Caki2 (cell line): Measurements from ENCODE around the gene PRSS50. TPM values are rescaled to one million over a fixed set of nuclear protein-coding genes. Genes with fewer than 3 reads are reported as not detected.
"Not testable (repeated sequence)": the region's sequence is repeated elsewhere in the genome, so short reads cannot be mapped to it uniquely, and the experiment has no call there.

Experiments used
- DNase-seq: peaks from one replicate; pipeline ENCODE4 v3.0.0-alpha.2; 2015; ENCODE audit warnings: low read depth
- in situ Hi-C: cut with HindIII; loops from 2 replicates; pipeline ENCODE4 v1.10.0; 2016; ENCODE audit warnings: low sequenced_read_pairs, low pct_unique_long_range_greater_than_20kb, mixed read lengths
- total RNA-seq: library from RNA; depleted of rRNA; stranded (reverse); fragments of >200 nt; shearing (Covaris generic); gene quantifications from 2 replicates; pipeline ENCODE4 v1.2.3, GENCODE V29; 2014; ENCODE audit warnings: low replicate concordance

The PRSS50 gene
- total RNA-seq, 1 experiment from 2014 or later = not detected

DNA sequence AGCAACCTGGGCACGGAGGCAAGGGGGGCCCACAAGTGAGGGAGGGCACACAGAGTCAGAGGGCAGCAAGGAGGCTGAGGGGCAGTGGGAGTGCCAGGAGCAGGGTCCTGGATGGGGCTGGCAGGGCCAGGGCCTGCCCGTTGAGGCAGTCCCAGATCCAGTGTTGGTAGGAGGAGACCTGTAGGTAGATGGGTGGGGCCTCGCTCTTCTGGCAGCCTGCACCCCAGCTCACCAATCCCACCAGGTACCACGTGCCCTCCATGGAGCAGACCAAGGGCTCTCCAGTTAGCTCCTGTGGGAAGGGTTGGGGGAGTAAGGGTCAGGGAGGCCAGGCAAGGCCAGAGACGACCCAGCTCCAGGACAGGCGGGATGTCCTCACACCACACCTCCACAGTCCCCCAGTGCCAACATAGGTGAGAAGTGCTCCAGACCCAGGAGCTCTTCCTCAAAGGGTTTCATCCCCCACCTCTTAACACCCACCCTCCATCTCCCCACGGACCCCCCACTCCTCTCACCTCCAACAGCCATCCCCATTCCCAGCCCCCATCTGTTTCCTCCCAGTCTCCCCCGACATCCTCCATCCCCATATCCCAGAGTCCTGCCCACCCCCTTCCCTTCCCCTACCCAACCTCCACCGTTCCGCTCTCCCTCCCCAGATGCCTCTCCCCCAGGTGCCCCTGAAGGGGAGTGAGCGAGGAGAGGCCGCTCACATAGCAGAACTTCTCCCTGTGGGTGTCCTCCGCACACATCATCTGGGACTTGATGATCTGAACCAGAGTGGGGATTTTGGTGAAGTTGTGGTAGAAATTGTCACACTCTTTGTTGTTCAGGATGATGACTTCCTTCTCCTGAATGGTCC lies 5.2 kb downstream of the PRSS50 start:
- in situ Hi-C loops = no loop called here
- no peak for DNase-seq

DNA sequence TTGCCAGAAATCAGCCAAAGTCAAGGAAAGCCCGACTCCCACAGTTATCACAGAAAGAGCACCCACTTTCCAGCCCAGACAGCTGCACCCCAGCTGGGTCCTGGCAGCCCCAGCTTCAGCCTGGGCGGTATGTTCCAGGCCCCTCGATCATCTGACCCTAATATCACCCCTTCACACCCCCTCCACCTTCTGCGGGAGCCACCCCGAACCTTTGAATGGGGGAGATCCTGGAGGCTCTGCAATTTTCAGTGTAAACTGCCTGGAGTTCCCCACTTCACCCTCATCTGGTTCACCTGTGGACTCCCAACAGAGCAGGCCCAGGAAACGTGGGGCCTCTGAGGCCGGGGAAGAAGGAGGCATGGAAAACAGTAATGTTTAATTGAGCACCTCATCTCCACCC lies 5.9 kb downstream of the PRSS50 start:
- no peak for DNase-seq
- in situ Hi-C loops = no loop called here

DNA sequence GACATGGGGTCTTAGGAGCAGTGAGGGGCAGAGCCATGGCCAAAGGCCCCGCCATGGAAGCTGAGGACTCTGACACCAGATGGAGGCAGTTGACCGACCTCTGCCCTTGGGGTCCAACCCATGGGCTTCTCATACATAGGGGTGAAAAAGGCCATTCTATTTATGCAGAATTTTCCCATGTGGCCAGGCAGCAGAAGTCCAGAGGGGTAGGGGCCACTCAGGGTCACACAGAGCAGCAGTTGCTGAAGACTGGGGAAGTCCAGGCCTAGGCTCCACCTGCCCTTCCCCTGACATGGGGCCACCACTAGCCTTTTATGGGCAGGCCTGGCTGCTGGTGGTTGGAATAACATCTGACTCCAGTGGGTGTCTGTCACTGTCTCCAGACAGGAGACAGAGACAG lies 6.4 kb downstream of the PRSS50 start:
- no peak for DNase-seq
- in situ Hi-C loops = no loop called here

DNA sequence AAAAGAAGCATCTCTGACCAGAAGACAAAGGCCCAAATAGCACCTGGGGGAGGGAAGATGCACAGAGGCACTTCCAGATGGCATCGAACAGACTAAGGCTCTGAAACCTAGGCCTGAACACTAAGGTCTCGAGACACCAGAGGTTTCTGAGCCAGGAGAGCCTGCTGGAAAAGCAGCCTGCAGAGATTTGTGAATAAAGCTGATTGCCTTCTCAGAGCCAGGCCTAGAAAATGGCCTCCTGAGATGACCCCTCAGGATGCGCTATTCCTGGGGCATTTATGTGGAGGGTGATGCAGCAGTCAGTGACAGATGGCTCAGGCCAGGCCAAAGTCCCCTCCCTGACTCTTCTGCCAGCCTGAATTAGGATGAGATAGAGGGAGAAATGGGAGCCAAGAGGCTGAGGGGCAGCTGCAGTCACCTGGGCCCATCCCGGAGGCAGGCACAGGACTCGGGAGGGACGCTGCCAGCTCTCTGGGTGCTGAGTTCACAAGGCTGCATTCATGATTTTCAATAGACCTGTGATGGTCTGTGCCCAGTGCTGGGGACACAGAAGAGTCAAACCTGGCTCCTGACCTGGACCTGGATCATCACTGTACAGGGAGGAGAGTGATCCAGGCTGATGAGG lies 6.9 kb downstream of the PRSS50 start:
- in situ Hi-C loops = no loop called here

DNA sequence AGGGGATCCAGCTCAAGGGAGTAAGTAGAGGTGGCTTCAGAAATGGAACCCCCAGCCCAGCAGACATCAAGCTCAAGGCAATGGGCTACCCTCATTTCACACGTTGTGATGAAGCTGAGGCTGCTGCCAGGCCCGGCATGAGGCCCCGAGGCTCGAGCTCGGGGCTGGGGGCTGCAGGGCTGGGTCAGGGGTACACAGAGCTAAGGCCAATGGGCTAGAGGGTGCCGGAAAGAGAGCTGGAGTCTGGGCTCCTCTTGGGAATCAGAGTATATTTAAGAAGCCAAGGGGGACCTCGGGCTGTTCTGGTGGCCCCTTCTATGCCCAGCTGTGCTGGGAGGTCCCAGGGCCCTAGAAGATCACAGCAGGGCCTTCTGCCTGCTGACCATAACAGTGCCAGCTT lies 7.4 kb downstream of the PRSS50 start:
- DNase-seq = no peak
- in situ Hi-C loops = no loop called here

More for the DNA sequence above, 6.9 kb downstream of the PRSS50 start:
- no peak for DNase-seq

DNA sequence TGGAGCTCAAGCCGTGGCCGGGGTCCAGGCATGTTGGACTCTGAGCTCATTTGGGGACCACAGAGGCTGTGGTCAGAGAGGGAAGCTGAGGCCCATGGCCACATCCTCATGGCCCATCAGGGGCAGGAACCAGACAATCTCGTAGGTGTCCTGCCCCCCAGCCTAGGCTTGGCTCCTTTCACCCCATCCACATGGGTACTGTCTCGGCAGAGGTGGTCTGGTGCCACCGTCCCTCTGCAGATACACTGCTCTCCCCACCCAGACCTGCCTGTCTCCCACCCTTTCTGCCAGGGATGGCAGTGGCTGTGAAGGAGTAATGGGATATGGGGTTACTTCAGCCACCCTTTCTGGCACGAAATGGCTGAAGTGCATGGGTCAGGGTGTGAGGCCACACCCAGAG lies 7.9 kb downstream of the PRSS50 start:
- DNase-seq = no peak
- in situ Hi-C loops = no loop called here

DNA sequence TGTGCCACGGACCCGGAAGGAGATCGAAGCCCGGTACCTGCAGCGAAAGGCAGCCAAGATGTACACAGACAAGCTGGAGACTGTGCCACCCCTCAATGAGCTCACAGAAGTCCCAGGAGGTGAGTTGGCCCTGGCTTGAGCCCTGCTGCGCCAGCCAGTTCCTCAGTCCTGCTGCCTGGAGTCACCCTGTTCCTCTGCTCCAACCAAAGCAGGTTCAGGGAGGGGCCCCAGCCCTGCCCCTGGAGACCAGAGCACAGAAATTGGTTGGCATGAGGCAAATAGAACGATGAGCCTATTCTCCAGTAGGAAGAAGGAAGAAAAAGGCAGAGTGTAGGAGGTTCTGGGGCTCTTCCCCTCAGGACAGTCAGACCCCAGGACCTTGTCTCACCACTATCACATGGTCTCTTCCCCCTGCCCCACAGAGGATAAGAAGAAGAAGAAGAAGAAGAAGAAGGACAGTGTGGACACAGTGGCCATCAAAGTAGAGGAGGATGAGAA lies 8.5 kb downstream of the PRSS50 start:
- in situ Hi-C loops = no loop called here
- no peak for DNase-seq

DNA sequence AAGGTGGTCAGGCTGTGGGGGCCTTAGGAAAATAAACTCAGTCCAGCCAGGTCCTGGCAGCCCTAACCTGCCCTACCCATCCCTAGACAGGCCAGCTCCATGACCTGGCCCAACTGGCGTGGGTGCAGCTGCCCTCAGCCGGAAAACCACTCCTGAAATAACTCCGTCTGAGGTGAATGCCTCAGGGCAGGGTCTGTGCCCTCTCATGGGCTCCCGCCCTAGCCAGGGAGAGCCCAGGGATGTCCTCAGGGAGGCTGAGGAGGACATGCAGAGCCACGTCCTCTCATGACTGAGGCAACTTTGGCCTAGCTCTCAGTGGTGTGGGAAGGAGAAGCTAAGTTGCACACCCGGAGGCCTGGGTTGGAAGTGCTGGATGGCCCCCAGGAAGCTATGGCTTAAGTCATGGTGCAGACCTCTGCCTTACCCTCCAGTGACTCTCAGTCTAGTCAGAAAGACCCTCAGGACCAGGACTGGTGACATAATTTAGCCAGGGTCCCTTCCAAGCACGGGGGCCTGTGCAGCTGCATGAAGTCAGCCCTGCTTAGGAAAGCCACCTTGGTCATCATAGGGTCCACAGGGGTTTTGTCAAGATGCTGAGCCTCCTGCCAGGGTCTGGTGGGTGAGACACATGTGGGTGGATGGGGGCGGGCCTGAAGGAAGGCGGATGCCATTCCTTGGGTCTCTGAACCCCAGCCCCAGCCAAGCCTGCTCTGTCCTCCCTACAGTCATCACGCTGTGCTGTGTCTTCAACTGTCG lies 9.1 kb downstream of the PRSS50 start:
- in situ Hi-C loops = no loop called here
- DNase-seq = no peak

DNA sequence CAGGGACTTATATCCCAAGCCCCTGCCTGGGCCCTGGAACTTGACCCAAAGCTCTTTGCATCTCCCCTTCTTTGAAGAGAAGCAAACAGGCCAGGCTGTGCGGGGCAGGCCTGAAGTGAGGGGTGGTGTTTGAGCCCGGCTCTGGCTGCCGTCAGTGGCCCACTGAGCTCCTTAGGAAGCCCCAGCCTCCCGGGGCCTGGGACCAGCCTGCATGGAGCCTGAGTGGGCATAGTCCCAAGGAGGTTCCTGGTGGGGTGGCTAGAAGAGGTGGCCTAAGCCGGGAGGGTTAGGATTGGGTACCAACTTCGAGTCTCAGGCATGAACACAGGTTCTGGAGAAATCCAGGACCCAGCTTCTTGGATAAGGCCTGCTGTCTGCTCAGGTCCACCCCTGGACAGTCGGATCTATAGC lies 10.1 kb downstream of the PRSS50 start:
- in situ Hi-C loops = no loop called here
- DNase-seq = no peak

DNA sequence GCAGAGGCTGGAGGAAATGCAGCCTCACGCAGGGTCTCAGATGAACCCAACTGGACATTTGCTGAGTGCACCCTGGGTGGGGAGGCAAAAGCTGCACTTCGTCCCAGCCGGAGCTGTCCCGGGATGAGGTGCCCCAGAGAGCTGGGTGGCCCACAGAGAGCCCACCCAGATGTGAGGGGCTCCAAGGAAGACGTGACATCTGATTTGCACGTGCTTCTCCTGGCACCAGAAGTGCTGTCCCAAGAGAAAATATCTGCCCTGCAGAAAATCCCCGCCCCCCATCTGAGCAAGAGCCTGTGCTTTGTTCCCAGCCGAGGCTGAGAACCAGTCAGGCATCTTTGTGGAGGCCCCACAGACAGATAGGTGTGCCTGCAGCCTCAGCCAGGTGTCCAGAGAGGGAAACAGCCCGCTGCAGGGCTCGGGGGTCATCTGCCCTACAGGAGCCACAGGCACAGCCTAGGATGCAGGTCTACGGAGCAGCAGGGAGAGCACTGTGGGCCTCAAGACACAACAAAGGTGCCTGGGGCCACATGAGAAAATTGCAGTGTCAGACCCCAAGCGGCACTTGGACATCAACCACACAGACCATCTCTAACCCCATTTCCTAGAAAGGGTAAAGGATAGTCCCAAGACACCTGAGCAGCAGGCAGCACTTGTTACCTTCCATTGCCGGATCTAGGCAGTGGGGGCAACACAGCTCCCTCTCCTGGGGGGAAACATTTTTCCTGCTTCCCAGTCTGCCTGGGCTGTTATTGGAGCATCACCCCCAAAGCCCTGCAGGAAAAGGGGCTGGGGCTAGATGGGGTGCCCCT lies 10.7 kb downstream of the PRSS50 start:
- DNase-seq = no peak
- in situ Hi-C loops = no loop called here

DNA sequence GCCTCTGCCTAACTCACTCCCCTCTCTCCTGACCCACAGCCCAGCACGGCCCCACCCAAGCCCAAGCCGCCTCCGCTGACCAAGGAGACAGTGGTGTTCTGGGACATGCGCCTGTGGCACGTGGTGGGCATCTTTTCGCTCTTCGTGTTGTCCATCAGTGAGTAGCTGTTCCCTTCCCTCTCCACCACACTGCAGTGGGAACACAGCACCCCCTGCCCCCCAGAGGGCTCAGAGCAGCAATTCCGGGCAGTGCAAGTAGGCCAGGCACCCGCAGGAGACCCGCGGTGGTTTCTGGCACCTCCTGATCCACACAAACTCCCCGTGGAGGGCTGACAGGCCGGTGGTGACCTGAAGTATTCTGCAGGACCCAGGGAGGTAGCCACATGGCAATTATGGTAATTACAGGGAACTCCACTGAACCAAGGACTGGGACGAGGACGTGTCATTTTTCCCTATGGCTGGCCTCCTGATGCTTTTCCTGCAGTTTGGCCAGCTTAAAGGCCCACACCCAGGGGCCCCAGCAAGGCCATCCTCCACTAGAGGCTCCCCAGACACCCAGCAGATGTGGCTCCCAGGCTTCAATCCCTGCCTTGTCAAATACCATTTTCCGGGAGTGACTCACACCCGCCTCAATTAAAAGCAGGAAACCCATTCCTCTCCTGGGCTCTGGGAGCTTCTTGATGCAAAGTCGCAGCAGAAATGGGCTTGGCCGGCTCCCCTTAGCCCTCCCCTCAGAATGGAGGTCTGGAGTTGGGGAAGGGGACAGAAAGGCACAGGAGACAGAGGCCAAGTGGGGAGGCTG lies 11.7 kb downstream of the PRSS50 start:
- in situ Hi-C loops = no loop called here
- no peak for DNase-seq

DNA sequence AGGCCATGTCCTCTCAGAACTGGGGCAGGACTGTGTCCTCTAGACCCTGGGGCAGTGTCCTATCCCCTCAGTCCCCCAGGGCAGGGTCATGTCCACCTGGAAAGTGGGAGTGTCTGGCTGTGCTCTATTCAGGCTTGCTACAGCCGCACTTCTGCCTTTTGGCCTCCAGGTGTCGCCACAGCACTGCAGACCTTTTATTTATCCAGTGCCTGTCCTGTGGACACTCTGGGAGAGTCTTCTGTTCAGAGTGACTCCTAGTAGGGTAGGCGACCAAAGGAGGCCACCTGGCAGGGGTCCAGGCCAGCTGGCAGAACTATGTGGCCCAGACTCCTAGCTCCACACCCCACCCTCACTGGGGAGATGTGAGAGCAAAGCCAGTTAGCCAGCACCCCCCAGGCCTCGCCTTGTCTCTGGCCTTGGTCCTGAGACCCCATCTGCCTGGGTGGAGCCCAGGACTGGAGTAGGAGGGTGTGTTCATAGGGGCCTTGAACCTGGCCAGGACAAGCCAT lies 12.6 kb downstream of the PRSS50 start:
- in situ Hi-C loops = no loop called here

DNA sequence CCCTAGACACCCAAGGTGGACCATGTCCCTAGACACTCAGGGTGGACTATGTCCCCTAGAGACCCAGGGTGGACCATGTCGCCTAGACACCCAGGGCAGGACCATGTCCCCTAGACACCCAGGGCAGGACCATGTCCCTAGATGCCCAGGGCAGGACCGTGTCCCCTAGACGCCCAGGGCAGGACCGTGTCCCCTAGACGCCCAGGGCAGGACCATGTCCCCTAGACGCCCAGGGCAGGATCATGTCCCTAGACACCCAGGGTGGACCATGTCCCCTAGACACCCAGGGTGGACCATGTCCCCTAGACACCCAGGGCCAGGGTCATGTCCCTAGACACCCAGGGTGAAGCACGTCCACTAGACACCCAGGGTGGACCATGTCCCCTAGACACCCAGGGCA lies 13.3 kb downstream of the PRSS50 start:
- in situ Hi-C loops, DNase-seq: not testable (repeated sequence)

More for the DNA sequence above, 12.6 kb downstream of the PRSS50 start:
- DNase-seq = peak; percentile 56

DNA sequence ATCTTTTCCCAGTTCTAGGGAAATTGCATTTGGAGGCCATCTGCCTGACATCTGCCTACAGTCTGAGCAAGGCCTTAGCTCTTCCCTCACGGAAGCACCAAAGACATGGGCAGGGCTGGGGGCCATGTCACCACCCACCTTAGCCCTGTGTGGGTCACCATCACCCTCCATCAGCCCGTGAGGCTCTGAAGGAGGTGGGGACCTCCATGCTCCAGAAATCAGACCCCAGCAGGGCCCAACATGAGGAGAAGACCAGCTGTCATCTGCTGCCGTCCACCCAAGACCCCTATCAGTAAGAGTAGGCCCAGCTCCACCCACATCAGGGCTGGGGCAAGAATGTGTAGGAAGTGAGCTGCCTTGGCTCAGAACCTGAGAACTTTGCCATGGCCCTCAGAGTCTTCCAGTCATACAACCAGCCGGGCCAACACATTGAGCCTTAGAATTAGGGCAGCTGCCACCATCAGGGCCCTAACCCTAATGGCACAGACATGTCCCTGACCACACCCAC lies 14.6 kb downstream of the PRSS50 start:
- in situ Hi-C loops = no loop called here
- no peak for DNase-seq

DNA sequence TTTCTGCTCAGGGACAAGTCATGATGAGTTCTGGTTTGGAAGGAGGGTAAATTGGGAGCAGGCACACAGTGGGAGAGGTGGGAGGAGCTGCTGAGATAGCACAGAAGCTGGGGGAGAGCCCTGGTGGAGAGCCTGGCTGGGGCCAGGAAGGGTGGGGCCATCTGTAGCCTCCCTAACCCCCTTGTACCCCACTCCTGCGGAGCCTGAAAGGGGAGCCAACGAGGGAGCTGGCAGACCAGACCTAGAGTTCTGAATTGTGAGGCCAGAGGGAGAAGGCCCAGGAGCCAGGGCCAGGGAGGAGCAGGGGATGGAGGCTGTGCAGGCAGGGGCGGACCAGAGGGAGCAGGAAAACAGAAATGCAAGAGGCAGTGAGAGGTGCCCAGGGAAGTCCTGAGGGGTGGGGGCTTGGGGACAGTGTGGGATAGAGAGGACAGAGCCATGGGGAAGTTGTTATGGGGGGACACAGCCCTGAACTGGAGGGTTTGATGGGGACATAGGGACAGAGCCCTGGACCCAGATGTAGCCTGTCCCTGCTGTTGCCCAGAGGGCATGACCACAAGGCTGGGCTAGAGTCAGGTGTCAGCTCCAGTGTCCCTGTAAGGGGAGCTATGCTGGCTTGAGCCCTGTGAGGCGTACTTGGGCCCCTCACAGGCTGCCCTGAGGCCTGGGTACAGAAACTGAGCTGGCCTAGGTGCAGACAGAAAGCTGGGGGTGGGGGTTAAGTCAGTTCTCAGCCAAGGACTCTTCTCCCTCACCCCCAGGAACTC lies 15.2 kb downstream of the PRSS50 start:
- DNase-seq = no peak
- in situ Hi-C loops = no loop called here

DNA sequence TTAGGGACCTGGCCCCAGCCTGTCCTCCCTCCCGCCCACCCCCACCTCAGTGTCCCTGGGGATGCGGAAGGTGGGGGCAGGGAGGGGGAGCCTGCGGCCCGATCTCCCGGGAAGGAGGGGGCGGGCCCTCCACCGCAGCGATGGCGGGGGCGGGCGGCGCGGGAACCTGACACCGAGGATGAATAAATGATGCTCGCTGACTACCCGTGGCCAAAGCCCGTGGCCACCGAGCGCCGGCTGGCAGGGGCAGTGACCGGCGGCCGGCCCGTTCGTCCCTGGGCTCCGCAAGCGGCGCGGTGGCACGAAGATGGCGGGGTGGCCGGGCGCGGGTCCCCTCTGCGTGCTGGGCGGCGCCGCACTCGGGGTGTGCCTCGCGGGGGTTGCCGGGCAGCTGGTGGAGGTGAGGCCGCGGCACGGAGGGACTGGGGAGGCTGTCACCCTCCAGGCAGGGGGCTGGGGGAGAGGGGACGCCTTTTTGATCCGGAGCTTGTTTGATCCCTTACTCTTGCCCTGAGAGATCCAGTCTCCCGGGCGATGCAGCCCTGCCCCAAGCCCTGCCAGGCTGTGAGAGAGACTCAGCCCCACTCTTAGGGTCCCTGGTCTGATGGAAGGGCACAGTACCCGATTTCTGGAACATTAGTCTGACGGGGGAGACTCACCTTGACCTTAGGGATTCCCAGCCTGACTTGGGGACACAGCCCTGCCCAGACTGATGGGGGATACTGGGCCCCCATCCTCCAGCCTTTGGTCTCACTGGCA lies 16.3 kb downstream of the PRSS50 start, which contains the start of gene TMIE:
TMIE (plus strand) TSS at position 212 of the 759 bp plus-strand sequence; CDS start at position 308, 96 bp downstream.
- in situ Hi-C loops = no loop called here
- no peak for DNase-seq
